CD4-positive, alpha-beta T cell (primary cell): ENCODE measurements around the gene TTC8. TPM values are rescaled to one million over a fixed set of nuclear protein-coding genes. Genes with fewer than 3 reads are reported as not detected.

ENCODE experiments used
- ATAC-seq: fragments of 200-7000 bp; cut with Tn5 transposase; one replicate; pipeline ENCODE4 v1.10.0; 2022; ENCODE audit warnings: mild to moderate bottlenecking; ENCODE audit not compliant: poor library complexity
- CTCF ChIA-PET: fragments of 350-600 bp; sonication (Branson Sonifier 250); formaldehyde crosslinking; loops from one replicate; lab custom pipeline; 2021; ENCODE audit warnings: antibody characterized with exemption, inconsistent platforms; lab: Charles Lee
- POLR2A ChIA-PET: fragments of 350-600 bp; sonication (Branson Sonifier 250); formaldehyde crosslinking; loops from one replicate; lab custom pipeline; 2021; ENCODE audit warnings: antibody characterized with exemption, inconsistent platforms; lab: Charles Lee
- DNase-seq, 14 experiments: peaks; one replicate each; pipeline ENCODE4 v3.0.0-alpha.2; 2013 to 2020; ENCODE audit warnings: mixed read lengths in 2 of 14
- H3K27ac ChIP-seq, 2 donors: one replicate each; pipeline versions ENCODE4 v1.5.1 to v1.7.0; 2013; ENCODE audit warnings: low read length in 2 of 2, low read depth in 1 of 2, mild to moderate bottlenecking in 1 of 2
- H3K27me3 ChIP-seq, 2 experiments: 1 replicate in 1 of 2; 2 replicates in 1 of 2; pipeline versions ENCODE4 v1.6.1 to v1.7.0; 2013; ENCODE audit warnings: low read length in 2 of 2, control low read depth in 1 of 2, mild to moderate bottlenecking in 1 of 2, moderate library complexity in 1 of 2; ENCODE audit not compliant: insufficient read depth in 2 of 2, control insufficient read depth in 1 of 2
- H3K36me3 ChIP-seq: one replicate; pipeline ENCODE4 v1.6.1; 2013; ENCODE audit warnings: low read length, control low read depth; ENCODE audit not compliant: insufficient read depth
- H3K4me1 ChIP-seq: one replicate; pipeline ENCODE4 v1.6.1; 2013; ENCODE audit warnings: low read length, control low read depth; ENCODE audit not compliant: insufficient read depth
- H3K4me3 ChIP-seq: one replicate; pipeline ENCODE4 v1.5.1; 2013; ENCODE audit warnings: mild to moderate bottlenecking, low read length, moderate library complexity
- H3K9me3 ChIP-seq, 2 experiments: 1 replicate in 1 of 2; 2 replicates in 1 of 2; pipeline versions ENCODE4 v1.6.1 to v1.7.0; 2013; ENCODE audit warnings: low read length in 2 of 2, mild to moderate bottlenecking in 2 of 2, control low read depth in 1 of 2, moderate library complexity in 1 of 2; ENCODE audit not compliant: control insufficient read depth in 1 of 2, insufficient read depth in 1 of 2
- H3K27ac Mint-ChIP-seq: one replicate; pipeline ENCODE4 v1.8.0; 2020; ENCODE audit warnings: mixed read lengths
- H3K27me3 Mint-ChIP-seq: one replicate; pipeline ENCODE4 v1.8.0; 2021; ENCODE audit warnings: mixed read lengths
- H3K36me3 Mint-ChIP-seq: one replicate; pipeline ENCODE4 v1.8.0; 2021; ENCODE audit warnings: low read depth, mixed read lengths
- H3K4me1 Mint-ChIP-seq: one replicate; pipeline ENCODE4 v1.8.0; 2021; ENCODE audit warnings: low read depth, mixed read lengths
- H3K4me3 Mint-ChIP-seq: one replicate; pipeline ENCODE4 v1.8.0; 2020; ENCODE audit warnings: mild to moderate bottlenecking, mixed read lengths
- H3K9me3 Mint-ChIP-seq: one replicate; pipeline ENCODE4 v1.8.0; 2020; ENCODE audit warnings: mixed read lengths
- intact Hi-C, 2 experiments: fragments of 100-400 bp; cut with DNase I in 1 of 2; cut with micrococcal nuclease in 1 of 2; formaldehyde crosslinking; loops; one replicate each; pipeline versions ENCODE4 v1.15.1 to v1.9.0; 2023 to 2025; cut with DNase I, micrococcal nuclease
- total RNA-seq, 174 experiments: library from RNA in 2 of 174; stranded (reverse) in 2 of 174; gene quantifications; one replicate each; pipeline ENCODE4 v1.2.3 and lab custom pipeline; 2021 to 2026
- TF ChIP-seq, protein P1 (sequence below): fragments of 200-600 bp; IDR thresholded peaks from one replicate; pipeline ENCODE4 v1.8.0; 2022; ENCODE audit warnings: antibody characterized with exemption, mild to moderate bottlenecking

Gene TTC8
- total RNA-seq, 2 experiments from 2014 or later, result 1.6 to 2.1 TPM

GRCh38 chr14:88870777-88871176 lies 46.3 kb downstream of the TTC8 start:
- Histone ChIP-seq H3K4me1 (no peaks in the 10 kb centered on the region), H3K27ac (no peak overlapping the region), H3K27me3 (no peaks in the 10 kb centered on the region), H3K9me3 (no peaks in the 10 kb centered on the region), H3K4me3 (no peak overlapping the region), H3K36me3 (no peaks in the 10 kb centered on the region)
- Mint-ChIP-seq H3K9me3 (no peaks in the 10 kb centered on the region), H3K4me1 (no peaks in the 10 kb centered on the region), H3K36me3 (no peaks in the 10 kb centered on the region), H3K4me3 (no peak overlapping the region), H3K27ac (no peak overlapping the region), H3K27me3 (no peaks in the 10 kb centered on the region)
- ATAC-seq, result no peak
- TF ChIP-seq, protein P1, sequence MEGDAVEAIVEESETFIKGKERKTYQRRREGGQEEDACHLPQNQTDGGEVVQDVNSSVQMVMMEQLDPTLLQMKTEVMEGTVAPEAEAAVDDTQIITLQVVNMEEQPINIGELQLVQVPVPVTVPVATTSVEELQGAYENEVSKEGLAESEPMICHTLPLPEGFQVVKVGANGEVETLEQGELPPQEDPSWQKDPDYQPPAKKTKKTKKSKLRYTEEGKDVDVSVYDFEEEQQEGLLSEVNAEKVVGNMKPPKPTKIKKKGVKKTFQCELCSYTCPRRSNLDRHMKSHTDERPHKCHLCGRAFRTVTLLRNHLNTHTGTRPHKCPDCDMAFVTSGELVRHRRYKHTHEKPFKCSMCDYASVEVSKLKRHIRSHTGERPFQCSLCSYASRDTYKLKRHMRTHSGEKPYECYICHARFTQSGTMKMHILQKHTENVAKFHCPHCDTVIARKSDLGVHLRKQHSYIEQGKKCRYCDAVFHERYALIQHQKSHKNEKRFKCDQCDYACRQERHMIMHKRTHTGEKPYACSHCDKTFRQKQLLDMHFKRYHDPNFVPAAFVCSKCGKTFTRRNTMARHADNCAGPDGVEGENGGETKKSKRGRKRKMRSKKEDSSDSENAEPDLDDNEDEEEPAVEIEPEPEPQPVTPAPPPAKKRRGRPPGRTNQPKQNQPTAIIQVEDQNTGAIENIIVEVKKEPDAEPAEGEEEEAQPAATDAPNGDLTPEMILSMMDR, result no peak
- no peak for DNase-seq
- intact Hi-C loops, result no loop called here
- ChIA-PET POLR2A (no interaction called here), CTCF (interaction anchor here (1.3 kb wide), 1 partner anchor 203 kb away, joined by 3 read pairs; no protein-coding TSS in a partner anchor)

- Mint-ChIP-seq H3K36me3 (no peaks in the 10 kb centered on the region), H3K27ac (no peak overlapping the region), H3K27me3 (no peaks in the 10 kb centered on the region), H3K4me1 (no peaks in the 10 kb centered on the region), H3K9me3 (no peaks in the 10 kb centered on the region), H3K4me3 (no peak overlapping the region)
- intact Hi-C loops, result no loop called here
- Histone ChIP-seq H3K4me1 (no peaks in the 10 kb centered on the region), H3K27ac (no peak overlapping the region), H3K36me3 (no peaks in the 10 kb centered on the region), H3K27me3 (no peaks in the 10 kb centered on the region), H3K9me3 (no peaks in the 10 kb centered on the region), H3K4me3 (no peak overlapping the region)
- TF ChIP-seq, protein P1, result no peak
- ATAC-seq, result no peak
- ChIA-PET CTCF (interaction anchor here (1.3 kb wide), 1 partner anchor 204 kb away, joined by 3 read pairs; no protein-coding TSS in a partner anchor), POLR2A (no interaction called here)
- no peak for DNase-seq
Measured at GRCh38 chr14:88871429-88871828, 47.0 kb downstream of the TTC8 start.

GRCh38 chr14:88872976-88873375 lies 48.5 kb downstream of the TTC8 start:
- H3K4me1 ChIP-seq, result no peaks in the 10 kb centered on the region
- intact Hi-C loops, result no loop called here
- H3K36me3 Mint-ChIP-seq, result no peaks in the 10 kb centered on the region
- no peaks in the 10 kb centered on the region for H3K9me3 Mint-ChIP-seq
- no peak overlapping the region for H3K27ac Mint-ChIP-seq
- TF ChIP-seq, protein P1, result no peak
- POLR2A ChIA-PET, result no interaction called here
- H3K27me3 Mint-ChIP-seq, result no peaks in the 10 kb centered on the region
- no peaks in the 10 kb centered on the region for H3K9me3 ChIP-seq
- H3K4me3 ChIP-seq, result no peak overlapping the region
- H3K4me1 Mint-ChIP-seq, result no peaks in the 10 kb centered on the region
- no peak for DNase-seq
- H3K27ac ChIP-seq, result no peak overlapping the region
- H3K27me3 ChIP-seq, result no peaks in the 10 kb centered on the region
- no peaks in the 10 kb centered on the region for H3K36me3 ChIP-seq
- no peak overlapping the region for H3K4me3 Mint-ChIP-seq
- CTCF ChIA-PET, result no interaction called here
- ATAC-seq, result no peak
